Stomach (tissue), 9 donors: ENCODE results near the gene HSD17B13. TPM values are rescaled to one million over a fixed set of nuclear protein-coding genes. Genes with fewer than 3 reads are reported as not detected.
A peak's percentile ranks its signal among the peaks of the same experiment; 100 is the strongest.
"Not testable (repeated sequence)": the region's sequence is repeated elsewhere in the genome, so short reads cannot be mapped to it uniquely, and the experiment has no call there.

ENCODE experiments used
- DNase-seq, 2 donors: peaks; one replicate each; pipeline versions ENCODE4 v3.0.0 to v3.0.0-alpha.2; 2013 to 2019
- H3K27ac ChIP-seq, 5 donors: fragments of 200-600 bp in 4 of 5; sonication (generic) in 4 of 5; one replicate each; pipeline ENCODE4 v1.5.1; 2013 to 2019; ENCODE audit warnings: mild to moderate bottlenecking in 1 of 5, moderate library complexity in 1 of 5
- H3K27me3 ChIP-seq, 3 donors: fragments of 200-600 bp; sonication (generic); one replicate each; pipeline ENCODE4 v1.5.1; 2017 to 2019; ENCODE audit warnings: mixed run types in 1 of 3
- H3K36me3 ChIP-seq, 4 donors: fragments of 200-600 bp; sonication (generic); 1 replicate in 3 of 4; 2 replicates in 1 of 4; pipeline ENCODE4 v1.5.1; 2016 to 2019
- H3K4me1 ChIP-seq, 4 donors: fragments of 200-600 bp; sonication (generic); one replicate each; pipeline ENCODE4 v1.5.1; 2016 to 2019
- H3K4me3 ChIP-seq, 4 donors: fragments of 200-600 bp; sonication (generic) in 3 of 4; one replicate each; pipeline ENCODE4 v1.5.1; 2016 to 2019; ENCODE audit warnings: mild to moderate bottlenecking in 1 of 4
- H3K9me3 ChIP-seq, 4 donors: fragments of 200-600 bp; sonication (generic); one replicate each; pipeline ENCODE4 v1.5.1; 2016 to 2019
- EP300 ChIP-seq: sonication (generic); formaldehyde crosslinking; IDR thresholded peaks from one replicate; pipeline ENCODE4 v1.6.1; 2017; ENCODE audit warnings: antibody characterized with exemption
- POLR2A ChIP-seq, 4 donors: fragments of 450-650 bp; IDR thresholded peaks; one replicate each; pipeline ENCODE4 v1.6.1; 2016; ENCODE audit warnings: antibody characterized with exemption in 4 of 4, control low read depth in 2 of 4, mild to moderate bottlenecking in 1 of 4, moderate library complexity in 1 of 4
- POLR2AphosphoS5 ChIP-seq, 3 donors: sonication (generic); formaldehyde crosslinking; IDR thresholded peaks; one replicate each; pipeline ENCODE4 v1.6.1; 2016; ENCODE audit warnings: antibody characterized with exemption in 3 of 3
- WGBS, 5 donors: extraction: QIAGEN DNeasy Blood & Tissue Kit in 3 of 5; methylation state at CpG; one replicate each; pipeline versions ENCODE4 v1.1.5 to v1.1.7; 2013 to 2018; 5-methylcytosine and 5-hydroxymethylcytosine counted together
- intact Hi-C: fragments of 100-400 bp; cut with DNase I; formaldehyde crosslinking; loops from one replicate; pipeline ENCODE4 v1.15.1; 2023; ENCODE audit warnings: low total_unique reads
- polyA plus RNA-seq, 3 donors: library from polyadenylated mRNA; stranded (reverse); fragments of 200-250 nt; gene quantifications; one replicate each; pipeline ENCODE4 v1.2.3, GENCODE V29; 2013
- total RNA-seq, 5 donors: library from RNA; depleted of rRNA; stranded (reverse); fragments of >200 nt; gene quantifications; one replicate each; pipeline versions ENCODE4 v1.1.0 to v1.2.3, GENCODE V29; 2014 to 2016
- TF ChIP-seq, protein P1 (sequence below), 7 experiments: fragments of 450-650 bp in 4 of 7; fragments of 200-600 bp in 3 of 7; sonication (generic) in 3 of 7; IDR thresholded peaks; one replicate each; pipeline ENCODE4 v1.5.1; 2016 to 2019; ENCODE audit warnings: antibody characterized with exemption in 7 of 7, control low read depth in 2 of 7, mild to moderate bottlenecking in 1 of 7
- donor health status: healthy with polysubstance abuse.
- donor health status: Bipolar disorder and iron deficiency.
- donor health status: healthy.

Gene HSD17B13
- total and polyA plus RNA-seq, 8 donors, result 0.05 to 1.8 (median 0.87) TPM; not detected in 4

DNA sequence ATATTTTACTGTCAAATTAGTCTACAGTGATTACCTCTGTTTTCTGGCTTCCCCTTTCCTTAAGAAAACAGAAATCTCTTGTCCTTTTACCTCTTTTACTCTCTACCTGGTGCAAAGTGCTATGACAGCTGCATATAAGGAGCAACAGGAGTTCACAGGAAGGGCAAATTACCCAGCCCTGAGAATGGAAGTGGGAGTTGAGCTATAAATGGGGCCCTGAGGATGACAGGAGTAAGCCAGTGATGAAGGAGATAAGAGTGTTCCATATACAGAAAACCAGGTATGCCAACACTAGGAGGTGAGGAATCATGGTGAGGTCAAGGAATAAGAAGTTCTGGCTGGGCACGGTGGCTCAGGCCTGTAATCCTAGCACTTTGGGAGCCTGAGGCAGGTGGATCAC, 4.5 kb upstream of the HSD17B13 start:
- intact Hi-C loops, result no loop called here
- Histone ChIP-seq H3K9me3 (peaks cover 0 to 10% (median 0%) of the 10 kb centered on the region in 4 donors), H3K36me3 (no peaks in the 10 kb centered on the region), H3K4me1 (no peaks in the 10 kb centered on the region), H3K27ac (no peak overlapping the region), H3K27me3 (no peaks in the 10 kb centered on the region), H3K4me3 (no peak overlapping the region)
- WGBS, 5 donors, result 77 to 100% (median 97%) methylated on average over 1 of the region's 1 CpG
- DNase-seq, result no peak
- no peak for TF ChIP-seq POLR2A (IDR thresholded peaks at IDR 0.05)
- TF ChIP-seq, protein P1, sequence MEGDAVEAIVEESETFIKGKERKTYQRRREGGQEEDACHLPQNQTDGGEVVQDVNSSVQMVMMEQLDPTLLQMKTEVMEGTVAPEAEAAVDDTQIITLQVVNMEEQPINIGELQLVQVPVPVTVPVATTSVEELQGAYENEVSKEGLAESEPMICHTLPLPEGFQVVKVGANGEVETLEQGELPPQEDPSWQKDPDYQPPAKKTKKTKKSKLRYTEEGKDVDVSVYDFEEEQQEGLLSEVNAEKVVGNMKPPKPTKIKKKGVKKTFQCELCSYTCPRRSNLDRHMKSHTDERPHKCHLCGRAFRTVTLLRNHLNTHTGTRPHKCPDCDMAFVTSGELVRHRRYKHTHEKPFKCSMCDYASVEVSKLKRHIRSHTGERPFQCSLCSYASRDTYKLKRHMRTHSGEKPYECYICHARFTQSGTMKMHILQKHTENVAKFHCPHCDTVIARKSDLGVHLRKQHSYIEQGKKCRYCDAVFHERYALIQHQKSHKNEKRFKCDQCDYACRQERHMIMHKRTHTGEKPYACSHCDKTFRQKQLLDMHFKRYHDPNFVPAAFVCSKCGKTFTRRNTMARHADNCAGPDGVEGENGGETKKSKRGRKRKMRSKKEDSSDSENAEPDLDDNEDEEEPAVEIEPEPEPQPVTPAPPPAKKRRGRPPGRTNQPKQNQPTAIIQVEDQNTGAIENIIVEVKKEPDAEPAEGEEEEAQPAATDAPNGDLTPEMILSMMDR (IDR thresholded peaks at IDR 0.05), result no peak
- no peak for TF ChIP-seq POLR2AphosphoS5 (IDR thresholded peaks at IDR 0.05)
- TF ChIP-seq EP300, result no peak

DNA sequence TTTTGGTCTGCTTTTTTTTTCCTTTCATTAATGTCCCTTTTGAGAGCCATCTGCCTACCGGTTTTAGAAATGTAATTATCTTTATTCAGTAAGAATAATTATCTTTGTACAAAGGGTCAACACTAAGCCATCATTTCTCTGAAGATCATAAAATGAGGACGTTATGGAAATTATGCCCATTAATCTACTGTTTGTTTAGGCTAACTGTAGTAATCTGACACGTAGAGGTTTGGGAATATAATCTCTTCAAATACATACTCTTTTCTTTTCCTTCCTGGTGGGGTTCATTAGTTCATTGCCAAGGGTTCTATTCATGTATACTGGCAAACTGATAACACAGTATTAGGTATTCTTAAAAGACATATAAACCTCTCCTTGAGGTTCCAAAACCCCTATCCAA, 3.8 kb upstream of the HSD17B13 start:
- H3K9me3 ChIP-seq, result peaks cover 0 to 10% (median 0%) of the 10 kb centered on the region in 4 donors
- no peak overlapping the region for H3K4me3 ChIP-seq
- intact Hi-C loops, result no loop called here
- no peak overlapping the region for H3K27ac ChIP-seq
- no peak for DNase-seq
- WGBS, 5 donors, result 41 to 49% (median 46%) methylated on average over 3 of the region's 3 CpGs
- no peaks in the 10 kb centered on the region for H3K4me1 ChIP-seq
- no peaks in the 10 kb centered on the region for H3K27me3 ChIP-seq
- TF ChIP-seq EP300, result no peak
- no peak for TF ChIP-seq POLR2AphosphoS5 (IDR thresholded peaks at IDR 0.05)
- no peaks in the 10 kb centered on the region for H3K36me3 ChIP-seq

DNA sequence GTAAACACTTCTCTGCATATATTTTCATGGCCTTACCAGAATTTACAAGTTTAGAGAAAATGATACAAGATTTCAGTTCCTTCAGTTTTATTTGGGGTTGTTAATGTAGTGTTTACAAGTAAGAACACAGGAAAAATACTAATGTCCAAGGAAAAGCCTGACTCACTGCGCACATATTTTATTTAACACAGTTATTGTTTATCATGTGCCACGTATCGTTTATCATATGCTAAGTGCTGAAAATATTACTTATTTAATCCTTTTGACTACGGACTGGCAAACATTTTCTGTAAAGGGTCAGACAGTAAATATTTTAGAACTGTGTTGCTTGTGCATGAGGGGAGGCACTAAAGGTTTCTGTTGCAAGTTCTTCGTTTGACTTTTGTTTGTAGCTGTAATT, 794 bp downstream of the HSD17B13 start:
- WGBS, 5 donors, result 48 to 70% (median 54%) methylated on average over 5 of the region's 5 CpGs
- TF ChIP-seq POLR2AphosphoS5 (IDR thresholded peaks at IDR 0.05) (no peak), POLR2A (IDR thresholded peaks at IDR 0.05) (no peak), EP300 (no peak)
- TF ChIP-seq, protein P1 (IDR thresholded peaks at IDR 0.05), result no peak
- no peak for DNase-seq
- no peak overlapping the region for H3K4me3 ChIP-seq
- intact Hi-C loops, result no loop called here
- H3K27me3 ChIP-seq, result no peaks in the 10 kb centered on the region
- H3K36me3 ChIP-seq, result no peaks in the 10 kb centered on the region
- no peaks in the 10 kb centered on the region for H3K9me3 ChIP-seq
- no peak overlapping the region for H3K27ac ChIP-seq
- no peaks in the 10 kb centered on the region for H3K4me1 ChIP-seq

DNA sequence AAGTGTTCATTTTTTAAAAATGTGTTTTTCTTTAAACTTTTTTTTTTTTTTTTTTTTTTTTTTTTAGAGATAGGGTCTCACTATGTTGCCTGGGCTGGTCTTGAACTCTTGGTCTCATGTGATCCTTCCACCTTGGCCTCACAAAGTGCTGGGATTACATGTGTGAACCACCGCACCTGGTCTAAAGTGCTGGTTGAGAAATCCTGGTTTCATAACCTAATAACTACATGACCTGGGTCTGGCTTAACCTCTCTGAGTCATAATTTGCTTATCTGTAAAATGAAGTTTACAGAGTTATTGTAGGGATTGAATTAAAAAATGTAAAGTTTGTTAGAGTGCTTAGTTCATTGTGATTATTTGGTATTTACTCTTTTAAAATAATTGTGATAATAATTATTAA, 5.2 kb downstream of the HSD17B13 start:
- Histone ChIP-seq H3K27me3 (no peaks in the 10 kb centered on the region), H3K36me3 (no peaks in the 10 kb centered on the region), H3K27ac (no peak overlapping the region), H3K9me3 (no peaks in the 10 kb centered on the region), H3K4me3 (no peak overlapping the region), H3K4me1 (no peaks in the 10 kb centered on the region)
- DNase-seq, result peak in 1 of 2 donors; percentile 42
- TF ChIP-seq POLR2AphosphoS5 (IDR thresholded peaks at IDR 0.05) (no peak), EP300 (no peak), POLR2A (IDR thresholded peaks at IDR 0.05) (no peak)
- TF ChIP-seq, protein P1 (IDR thresholded peaks at IDR 0.05), result no peak
- WGBS, 5 donors, result 34 to 75% (median 40%) methylated on average over 1 of the region's 1 CpG
- intact Hi-C loops, result no loop called here

DNA sequence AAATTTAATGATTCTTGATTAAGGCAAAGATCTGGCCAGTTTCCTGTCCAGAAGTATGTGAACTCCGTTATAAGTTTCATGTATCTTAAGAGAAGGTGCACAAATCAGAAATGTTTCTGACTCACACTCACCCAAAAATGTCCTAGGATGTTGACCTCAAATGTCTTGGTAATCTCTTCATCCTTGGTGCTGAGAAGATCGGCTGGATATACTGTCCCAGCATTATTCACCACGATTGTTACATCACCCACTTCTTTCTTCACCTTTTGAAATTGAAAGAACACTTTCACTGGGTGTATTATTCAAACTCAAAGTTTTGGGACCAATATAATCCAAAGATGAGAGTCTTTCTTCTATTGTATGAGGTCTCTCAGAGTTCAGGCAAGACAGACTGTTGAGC, 5.7 kb downstream of the HSD17B13 start:
- Histone ChIP-seq H3K27ac (no peak overlapping the region), H3K9me3 (no peaks in the 10 kb centered on the region), H3K4me1 (no peaks in the 10 kb centered on the region), H3K4me3 (no peak overlapping the region), H3K27me3 (no peaks in the 10 kb centered on the region), H3K36me3 (no peaks in the 10 kb centered on the region)
- no peak for DNase-seq
- intact Hi-C loops, result no loop called here
- TF ChIP-seq, protein P1 (IDR thresholded peaks at IDR 0.05), result no peak
- TF ChIP-seq POLR2A (IDR thresholded peaks at IDR 0.05), result no peak
- 86 to 96% (median 93%) methylated on average over 3 of the region's 3 CpGs for WGBS, 5 donors

DNA sequence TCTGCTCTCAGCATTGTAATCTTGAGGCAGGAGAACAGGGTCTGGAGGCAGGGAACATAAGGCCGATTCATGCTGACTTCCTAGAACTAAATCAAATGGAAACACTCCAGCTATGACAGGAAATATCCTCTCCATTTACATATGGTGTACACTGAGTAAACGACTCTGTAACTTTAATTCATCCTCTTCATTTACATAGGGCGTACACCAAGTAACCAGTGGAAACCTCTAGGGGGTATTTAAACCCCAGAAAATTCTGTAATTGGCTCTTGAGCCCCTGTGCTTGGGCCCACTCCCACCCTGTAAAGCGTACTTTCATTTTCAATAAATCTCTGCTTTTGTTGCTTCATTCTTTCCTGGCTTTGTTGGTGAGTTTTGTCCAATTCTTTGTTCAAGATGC, 7.7 kb downstream of the HSD17B13 start:
- H3K27ac ChIP-seq, result peak overlapping the region in 1 of 5 donors; percentile 18
- intact Hi-C loops, H3K4me3 ChIP-seq, H3K4me1 ChIP-seq, H3K9me3 ChIP-seq, H3K36me3 ChIP-seq, H3K27me3 ChIP-seq, DNase-seq: not testable (repeated sequence)
- WGBS, 5 donors, result 62 to 78% (median 70%) methylated on average over 4 of the region's 4 CpGs
